WI38 (cell line): ENCODE data around the gene MTHFD1.

Experiments
- H3K4me3 ChIP-seq: 2 replicates; pipeline ENCODE4 v1.5.1; 2011; ENCODE audit warnings: low read depth, mild to moderate bottlenecking, control low read depth, low read length
- CTCF ChIP-seq: IDR thresholded peaks from 2 replicates; pipeline ENCODE4 v1.5.1; 2012; ENCODE audit warnings: low read depth, mild to moderate bottlenecking, control low read depth, low read length

Gene MTHFD1

GRCh38 chr14:64440494-64440893, 52.3 kb downstream of the MTHFD1 start:
- no peak overlapping the region for H3K4me3 ChIP-seq
- no peak for TF ChIP-seq CTCF

DNA sequence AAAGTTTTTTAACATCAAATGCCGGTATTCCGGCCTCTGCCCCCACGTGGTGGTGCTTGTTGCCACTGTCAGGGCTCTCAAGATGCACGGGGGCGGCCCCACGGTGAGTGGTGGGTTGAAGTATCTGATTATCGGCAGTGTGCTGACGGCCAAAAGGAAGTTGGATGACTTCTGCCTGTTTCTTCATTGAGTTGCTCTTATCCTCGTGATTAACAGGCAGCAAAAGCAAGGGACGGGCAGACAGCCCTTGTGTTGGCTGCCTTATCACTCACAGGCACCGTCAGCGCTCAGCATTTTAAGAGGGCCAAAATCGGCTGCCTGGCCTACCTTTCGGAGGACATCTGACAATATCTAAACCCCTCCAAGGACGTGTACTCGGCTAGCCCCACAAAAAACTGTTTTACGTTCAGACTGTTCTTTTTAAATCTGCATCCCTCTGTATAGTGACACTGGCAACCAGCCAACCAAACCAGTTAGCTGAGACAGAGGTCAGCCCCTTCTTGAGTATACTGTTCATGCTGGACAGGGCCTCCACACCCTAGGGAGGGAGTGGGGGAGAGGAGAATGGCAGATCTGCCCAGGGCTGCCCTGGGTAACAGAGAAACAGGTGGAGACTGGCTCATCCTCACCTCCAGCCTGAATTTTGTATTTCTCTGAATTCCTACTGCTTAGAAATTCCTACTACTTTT, 54.3 kb downstream of the MTHFD1 start:
- no peak for TF ChIP-seq CTCF
- H3K4me3 ChIP-seq, result no peak overlapping the region

DNA sequence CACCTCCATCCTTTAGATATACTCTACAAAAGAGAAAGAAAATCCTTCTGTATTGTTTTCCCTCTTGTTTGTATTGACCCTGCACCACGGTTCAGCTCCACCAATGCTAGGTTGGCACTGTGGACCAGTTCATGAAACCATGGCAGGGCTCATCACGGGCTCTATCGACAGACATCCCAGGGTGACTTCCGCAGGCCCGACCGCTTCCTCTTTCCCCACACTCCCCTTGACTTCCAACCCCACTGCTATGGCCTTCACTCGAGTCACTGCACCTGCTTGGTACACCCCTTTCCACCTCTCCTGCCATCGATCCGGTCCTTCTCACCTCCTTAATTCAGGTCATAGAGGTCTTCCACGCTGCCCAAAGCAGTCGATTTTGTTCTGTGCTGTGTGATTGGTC, 56.0 kb downstream of the MTHFD1 start:
- H3K4me3 ChIP-seq, result no peak overlapping the region
- no peak for TF ChIP-seq CTCF

GRCh38 chr14:64444984-64445845, 57.1 kb downstream of the MTHFD1 start:
- no peak for TF ChIP-seq CTCF
- no peak overlapping the region for H3K4me3 ChIP-seq

DNA sequence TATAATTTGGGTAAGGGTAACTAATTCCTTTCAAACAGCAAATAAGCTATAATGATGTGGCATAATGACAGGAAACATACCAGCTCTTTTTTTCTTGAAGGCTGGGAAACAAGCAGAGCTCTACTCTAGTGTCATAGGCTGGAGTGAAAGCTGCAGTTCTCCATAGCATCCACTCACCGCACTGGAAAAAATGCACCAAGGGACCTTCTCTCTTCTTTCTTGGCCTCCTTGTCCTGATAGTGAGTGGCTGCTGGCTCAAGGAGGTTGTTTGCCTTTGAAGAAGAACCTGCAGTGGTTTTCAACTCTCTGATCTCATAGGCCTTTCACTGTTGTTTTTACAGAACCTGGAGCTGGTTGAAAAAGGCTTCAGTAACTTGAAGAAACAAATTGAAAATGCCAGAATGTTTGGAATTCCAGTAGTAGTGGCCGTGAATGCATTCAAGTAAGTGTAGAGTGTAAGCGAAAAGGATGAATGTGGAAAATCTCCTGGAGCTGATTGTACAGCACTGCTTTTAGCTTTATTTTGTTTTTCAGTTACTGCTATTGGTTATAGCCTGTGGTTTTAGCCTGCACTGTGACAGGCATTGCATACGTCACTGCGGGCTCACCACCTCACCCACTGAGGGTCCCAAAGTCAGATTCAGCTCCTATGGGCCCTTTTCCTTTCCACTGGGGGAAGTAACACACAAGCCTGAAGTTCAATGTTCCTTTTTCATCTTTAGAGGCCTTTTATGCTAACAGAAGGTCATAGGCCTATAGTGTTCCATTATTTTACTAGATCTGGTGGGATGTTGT, 59.9 kb downstream of the MTHFD1 start:
- no peak overlapping the region for H3K4me3 ChIP-seq
- TF ChIP-seq CTCF, result no peak

GRCh38 chr14:64450255-64450654, 62.1 kb downstream of the MTHFD1 start:
- H3K4me3 ChIP-seq, result no peak overlapping the region
- TF ChIP-seq CTCF, result no peak
